CD14-positive monocyte (primary cell): Measurements from ENCODE around the gene TMEM95. TPM values are rescaled to one million over a fixed set of nuclear protein-coding genes. Genes with fewer than 3 reads are reported as not detected.

Experiments
- DNase-seq, 3 donors: peaks; one replicate each; pipeline ENCODE4 v3.0.0-alpha.2; 2011 to 2022
- H2AFZ ChIP-seq: 2 replicates; pipeline ENCODE4 v1.6.0; 2012; ENCODE audit warnings: mild to moderate bottlenecking, low read depth, low read length, inconsistent platforms; ENCODE audit not compliant: insufficient read depth, poor library complexity, severe bottlenecking
- H3K27ac ChIP-seq, 2 donors: 1 replicate in 1 of 2; 2 replicates in 1 of 2; pipeline ENCODE4 v1.5.1; 2012 to 2013; ENCODE audit warnings: low read length in 2 of 2, control low read depth in 1 of 2, inconsistent platforms in 1 of 2, low read depth in 1 of 2, mild to moderate bottlenecking in 1 of 2
- H3K27me3 ChIP-seq, 2 donors: one replicate each; pipeline versions ENCODE4 v1.6.0 to v1.6.1; 2011 to 2013; ENCODE audit warnings: low read length in 2 of 2; ENCODE audit not compliant: control insufficient read depth in 2 of 2, insufficient read depth in 2 of 2
- H3K36me3 ChIP-seq, 2 donors: replicated peaks in 1 of 2; 1 replicate in 1 of 2; 2 replicates in 1 of 2; pipeline versions ENCODE4 v1.5.1 to v1.6.1; 2012 to 2013; ENCODE audit warnings: low read length in 2 of 2, control low read depth in 1 of 2, inconsistent platforms in 1 of 2, mild to moderate bottlenecking in 1 of 2; ENCODE audit not compliant: insufficient read depth in 2 of 2, control insufficient read depth in 1 of 2
- H3K4me1 ChIP-seq, 2 donors: 1 replicate in 1 of 2; 2 replicates in 1 of 2; pipeline versions ENCODE4 v1.5.1 to v1.6.1; 2012 to 2013; ENCODE audit warnings: low read length in 2 of 2, control low read depth in 1 of 2, inconsistent platforms in 1 of 2, mild to moderate bottlenecking in 1 of 2, moderate library complexity in 1 of 2; ENCODE audit not compliant: insufficient read depth in 2 of 2, control insufficient read depth in 1 of 2
- H3K4me2 ChIP-seq: replicated peaks from 2 replicates; pipeline ENCODE3; 2012; ENCODE audit warnings: low read length, moderate library complexity, mild to moderate bottlenecking; ENCODE audit not compliant: poor library complexity, severe bottlenecking; ENCODE audit errors: extremely low read depth
- H3K4me3 ChIP-seq, 3 experiments: fragments of 200-600 bp in 1 of 3; sonication (generic) in 1 of 3; replicated peaks in 1 of 3; 1 replicate in 2 of 3; 2 replicates in 1 of 3; pipeline ENCODE4 v1.5.1; 2011 to 2013; ENCODE audit warnings: low read length in 3 of 3, mild to moderate bottlenecking in 3 of 3, control low read depth in 2 of 3, low read depth in 2 of 3, inconsistent platforms in 1 of 3, moderate library complexity in 1 of 3
- H3K79me2 ChIP-seq: 2 replicates; pipeline ENCODE4 v1.6.0; 2012; ENCODE audit warnings: mild to moderate bottlenecking, control low read depth, inconsistent platforms, low read length, moderate library complexity; ENCODE audit not compliant: insufficient read depth
- H3K9ac ChIP-seq: 2 replicates; pipeline ENCODE4 v1.6.0; 2017; ENCODE audit warnings: low read length, mild to moderate bottlenecking; ENCODE audit not compliant: insufficient read depth, poor library complexity, severe bottlenecking
- H3K9me3 ChIP-seq, 2 donors: replicated peaks in 1 of 2; 1 replicate in 1 of 2; 2 replicates in 1 of 2; pipeline versions ENCODE4 v1.5.1 to v1.6.1; 2012 to 2013; ENCODE audit warnings: low read length in 2 of 2, control low read depth in 1 of 2; ENCODE audit not compliant: control insufficient read depth in 1 of 2, insufficient read depth in 1 of 2
- H4K20me1 ChIP-seq: 2 replicates; pipeline ENCODE4 v1.6.0; 2012; ENCODE audit warnings: mild to moderate bottlenecking, low read length, control low read depth, moderate library complexity; ENCODE audit not compliant: insufficient read depth
- H3K27ac Mint-ChIP-seq, 7 donors: one replicate each; pipeline ENCODE4 v1.8.0; 2020; ENCODE audit warnings: mild to moderate bottlenecking in 7 of 7, mixed read lengths in 7 of 7, moderate library complexity in 6 of 7, inconsistent platforms in 2 of 7
- H3K27me3 Mint-ChIP-seq, 3 donors: one replicate each; pipeline ENCODE4 v1.8.0; 2021 to 2022; ENCODE audit warnings: low read depth in 3 of 3, mild to moderate bottlenecking in 3 of 3, mixed read lengths in 3 of 3, moderate library complexity in 3 of 3, inconsistent platforms in 1 of 3
- H3K36me3 Mint-ChIP-seq, 2 donors: one replicate each; pipeline ENCODE4 v1.8.0; 2020; ENCODE audit warnings: mixed read lengths in 2 of 2, inconsistent platforms in 1 of 2, mild to moderate bottlenecking in 1 of 2
- H3K4me1 Mint-ChIP-seq: one replicate; pipeline ENCODE4 v1.8.0; 2020; ENCODE audit warnings: mild to moderate bottlenecking, mixed read lengths
- H3K4me3 Mint-ChIP-seq, 2 donors: one replicate each; pipeline ENCODE4 v1.8.0; 2020; ENCODE audit warnings: mild to moderate bottlenecking in 2 of 2, mixed read lengths in 2 of 2, moderate library complexity in 1 of 2
- H3K9me3 Mint-ChIP-seq, 7 donors: one replicate each; pipeline ENCODE4 v1.8.0; 2020 to 2022; ENCODE audit warnings: mixed read lengths in 7 of 7, mild to moderate bottlenecking in 6 of 7, moderate library complexity in 6 of 7, inconsistent platforms in 2 of 7
- WGBS: methylation state at CpG from one replicate; pipeline ENCODE4 v1.1.5; 2013; ENCODE audit warnings: missing lambda C conversion rate; ENCODE audit not compliant: insufficient coverage; 5-methylcytosine and 5-hydroxymethylcytosine counted together
- intact Hi-C, 2 donors: fragments of 100-400 bp; cut with micrococcal nuclease; formaldehyde crosslinking; loops; one replicate each; pipeline versions ENCODE4 v1.15.0 to v1.15.1; 2023
- polyA plus RNA-seq, 3 donors: library from polyadenylated mRNA; depleted of rRNA in 1 of 3; unstranded in 2 of 3; stranded (reverse) in 1 of 3; fragments of 300-500 nt in 2 of 3; fragments of >200 nt in 1 of 3; fragmentation: Illumina TruSeq in 2 of 3; gene quantifications; 1 replicate in 2 of 3; 2 replicates in 1 of 3; pipeline ENCODE4 v1.2.3, GENCODE V29; 2012 to 2021
- TF ChIP-seq, protein P1 (sequence below): fragments of 200-600 bp; IDR thresholded peaks from one replicate; pipeline ENCODE4 v1.8.0; 2022; ENCODE audit warnings: antibody characterized with exemption, mild to moderate bottlenecking

Gene TMEM95
- polyA plus RNA-seq, 3 donors: not detected

DNA sequence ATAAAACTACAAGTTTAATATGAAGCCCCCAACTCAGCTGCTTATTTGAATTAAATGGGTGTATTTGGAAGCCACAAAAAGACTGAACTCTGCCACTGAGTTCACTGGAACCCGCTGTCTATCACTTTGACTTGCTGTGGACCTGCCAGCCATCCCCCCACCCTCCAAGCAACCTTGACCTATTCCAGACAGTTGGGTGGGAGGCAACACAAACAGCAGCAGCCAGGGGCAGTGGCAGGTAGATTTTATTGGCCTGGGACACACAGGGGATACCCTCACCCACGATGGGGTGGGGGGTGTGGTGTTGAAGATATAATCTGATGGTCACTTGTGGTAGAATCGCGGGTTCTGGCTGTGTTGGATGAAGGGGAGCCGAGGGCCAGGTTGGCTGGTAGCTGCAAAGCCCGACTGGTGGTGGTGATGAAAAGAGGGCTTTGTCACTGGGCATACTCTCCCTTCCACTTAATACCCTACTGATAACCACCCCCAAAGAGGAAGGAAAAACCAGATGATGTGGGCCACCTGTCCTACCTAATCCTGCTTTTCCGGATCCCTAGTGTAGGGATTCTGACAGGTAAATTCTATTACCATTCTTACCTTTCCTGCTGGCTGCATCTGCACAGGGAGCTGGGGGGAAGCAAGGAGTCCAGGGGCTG, 42.4 kb upstream of the TMEM95 start:
- Histone ChIP-seq H3K9ac (no peak overlapping the region), H3K4me1 (peaks cover 39 to 52% of the 10 kb centered on the region in 2 donors), H3K36me3 (peaks cover 50 to 53% of the 10 kb centered on the region in 2 donors), H3K27ac (no peak overlapping the region), H3K4me3 (no peak overlapping the region), H3K79me2 (peaks cover 73% of the 10 kb centered on the region), H3K4me2 (no peak overlapping the region), H3K27me3 (no peaks in the 10 kb centered on the region), H4K20me1 (peaks cover 63% of the 10 kb centered on the region), H2AFZ (no peak overlapping the region), H3K9me3 (no peaks in the 10 kb centered on the region)
- Mint-ChIP-seq H3K27me3 (peaks cover 0 to 2% (median 0%) of the 10 kb centered on the region in 3 donors), H3K36me3 (peaks cover 50 to 62% of the 10 kb centered on the region in 2 donors), H3K4me3 (no peak overlapping the region), H3K9me3 (no peaks in the 10 kb centered on the region), H3K4me1 (peaks cover 50% of the 10 kb centered on the region), H3K27ac (peak overlapping the region; percentile 24 to 48 (median 33))
- no peak for DNase-seq
- TF ChIP-seq, protein P1, sequence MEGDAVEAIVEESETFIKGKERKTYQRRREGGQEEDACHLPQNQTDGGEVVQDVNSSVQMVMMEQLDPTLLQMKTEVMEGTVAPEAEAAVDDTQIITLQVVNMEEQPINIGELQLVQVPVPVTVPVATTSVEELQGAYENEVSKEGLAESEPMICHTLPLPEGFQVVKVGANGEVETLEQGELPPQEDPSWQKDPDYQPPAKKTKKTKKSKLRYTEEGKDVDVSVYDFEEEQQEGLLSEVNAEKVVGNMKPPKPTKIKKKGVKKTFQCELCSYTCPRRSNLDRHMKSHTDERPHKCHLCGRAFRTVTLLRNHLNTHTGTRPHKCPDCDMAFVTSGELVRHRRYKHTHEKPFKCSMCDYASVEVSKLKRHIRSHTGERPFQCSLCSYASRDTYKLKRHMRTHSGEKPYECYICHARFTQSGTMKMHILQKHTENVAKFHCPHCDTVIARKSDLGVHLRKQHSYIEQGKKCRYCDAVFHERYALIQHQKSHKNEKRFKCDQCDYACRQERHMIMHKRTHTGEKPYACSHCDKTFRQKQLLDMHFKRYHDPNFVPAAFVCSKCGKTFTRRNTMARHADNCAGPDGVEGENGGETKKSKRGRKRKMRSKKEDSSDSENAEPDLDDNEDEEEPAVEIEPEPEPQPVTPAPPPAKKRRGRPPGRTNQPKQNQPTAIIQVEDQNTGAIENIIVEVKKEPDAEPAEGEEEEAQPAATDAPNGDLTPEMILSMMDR: no peak
- WGBS: 100% methylated on average over 1 of the region's 7 CpGs
- intact Hi-C loops: no loop called here

DNA sequence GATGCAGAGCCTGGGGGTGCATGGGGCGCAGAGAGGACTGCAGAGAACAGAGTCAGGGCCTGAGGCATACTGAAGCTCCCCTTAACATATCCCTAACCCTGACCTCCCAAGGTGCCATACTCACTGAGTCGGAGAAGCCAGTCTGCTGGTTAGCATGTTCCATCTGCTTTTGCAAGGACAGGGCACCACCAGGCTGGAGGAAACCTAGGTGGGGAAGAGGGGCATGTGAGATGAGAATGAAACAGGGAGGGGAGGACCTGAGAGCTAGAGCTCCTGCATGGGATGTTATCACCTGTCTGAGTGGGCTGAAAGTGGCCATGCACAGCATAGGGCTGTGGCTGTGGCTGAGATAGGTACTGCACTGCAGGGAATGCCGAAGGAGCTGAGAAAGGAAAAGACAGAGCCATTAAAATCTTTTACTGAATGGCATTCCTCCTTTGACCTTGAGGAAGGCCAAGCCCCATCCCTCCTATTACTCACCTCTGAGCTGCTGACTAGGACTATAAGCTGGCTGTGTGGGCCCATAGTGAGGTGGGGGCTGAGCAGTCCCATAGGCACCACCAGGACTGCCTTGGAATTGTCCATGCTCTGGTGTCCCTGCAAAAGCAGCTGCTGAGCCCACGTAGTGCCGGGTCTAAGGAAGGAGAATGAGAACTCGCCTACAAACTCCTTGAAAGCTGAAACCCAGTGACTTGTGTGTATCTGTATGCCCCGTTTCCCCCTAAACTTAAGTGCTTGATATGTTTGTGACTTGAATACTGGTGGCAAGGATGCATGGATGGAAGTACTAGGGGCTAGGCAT, 41.7 kb upstream of the TMEM95 start:
- H3K4me3 ChIP-seq: peak overlapping the region in 1 of 3 experiments; percentile 91
- Mint-ChIP-seq H3K27ac (peak overlapping the region in 6 of 7 donors; percentile 10 to 91 (median 60)), H3K27me3 (peaks cover 0 to 2% (median 0%) of the 10 kb centered on the region in 3 donors), H3K9me3 (no peaks in the 10 kb centered on the region), H3K4me1 (peaks cover 50% of the 10 kb centered on the region), H3K4me3 (no peak overlapping the region), H3K36me3 (peaks cover 55 to 69% of the 10 kb centered on the region in 2 donors)
- H3K9me3 ChIP-seq: no peaks in the 10 kb centered on the region
- intact Hi-C loops: no loop called here
- peak in 1 of 3 donors; percentile 8 for DNase-seq
- H3K27ac ChIP-seq: peak overlapping the region in 1 of 2 donors; percentile 93
- 89% methylated on average over 3 of the region's 7 CpGs for WGBS
- H3K79me2 ChIP-seq: peaks cover 66% of the 10 kb centered on the region
- H3K4me1 ChIP-seq: peaks cover 39 to 49% of the 10 kb centered on the region in 2 donors
- TF ChIP-seq, protein P1: no peak
- peaks cover 58% of the 10 kb centered on the region for H4K20me1 ChIP-seq
- H3K4me2 ChIP-seq: no peak overlapping the region
- H3K9ac ChIP-seq: no peak overlapping the region
- H3K36me3 ChIP-seq: peaks cover 58 to 60% of the 10 kb centered on the region in 2 donors
- no peaks in the 10 kb centered on the region for H3K27me3 ChIP-seq
- H2AFZ ChIP-seq: no peak overlapping the region
